ENCODE data around the gene CCDC14.
"Not testable (repeated sequence)": the region's sequence is repeated elsewhere in the genome, so short reads cannot be mapped to it uniquely, and the experiment has no call there.

The CCDC14 gene

GRCh38 chr3:123967260-123967659 is 6.2 kb upstream of the CCDC14 start:
- not testable (repeated sequence) for DNase-seq (ENCODE audit: low read depth in 4 of 4, low spot score in 1 of 4)

- DNase-seq (ENCODE audit: low read depth in 4 of 4, low spot score in 1 of 4): not testable (repeated sequence)
Observed at GRCh38 chr3:123966799-123967198, 5.8 kb upstream of the CCDC14 start.

GRCh38 chr3:123964793-123965192 is 3.8 kb upstream of the CCDC14 start:
- DNase-seq (ENCODE audit: low read depth in 4 of 4, low spot score in 1 of 4): not testable (repeated sequence)

GRCh38 chr3:123961508-123961856 is 453 bp upstream of the CCDC14 start:
- DNase-seq (ENCODE audit: low read depth in 4 of 4, low spot score in 1 of 4): no peak

GRCh38 chr3:123953735-123954134 is 7.3 kb downstream of the CCDC14 start:
- no peak for DNase-seq (ENCODE audit: low read depth in 4 of 4, low spot score in 1 of 4)

GRCh38 chr3:123952844-123953520 is 8.0 kb downstream of the CCDC14 start:
- DNase-seq (ENCODE audit: low read depth in 4 of 4, low spot score in 1 of 4): no peak

GRCh38 chr3:123951522-123952447 is 9.2 kb downstream of the CCDC14 start:
- DNase-seq (ENCODE audit: low read depth in 4 of 4, low spot score in 1 of 4): no peak

- DNase-seq (ENCODE audit: low read depth in 4 of 4, low spot score in 1 of 4): no peak
Observed at GRCh38 chr3:123949641-123950040, 11.4 kb downstream of the CCDC14 start.

GRCh38 chr3:123948449-123948848 is 12.6 kb downstream of the CCDC14 start:
- no peak for DNase-seq (ENCODE audit: low read depth in 4 of 4, low spot score in 1 of 4)

GRCh38 chr3:123947482-123947881 is 13.5 kb downstream of the CCDC14 start:
- DNase-seq (ENCODE audit: low read depth in 4 of 4, low spot score in 1 of 4): no peak

- no peak for DNase-seq (ENCODE audit: low read depth in 4 of 4, low spot score in 1 of 4)
Observed at GRCh38 chr3:123941542-123941941, 19.5 kb downstream of the CCDC14 start.

GRCh38 chr3:123941121-123941520 is 19.9 kb downstream of the CCDC14 start:
- no peak for DNase-seq (ENCODE audit: low read depth in 4 of 4, low spot score in 1 of 4)

- DNase-seq (ENCODE audit: low read depth in 4 of 4, low spot score in 1 of 4): no peak
Observed at GRCh38 chr3:123939706-123940105, 21.3 kb downstream of the CCDC14 start.

GRCh38 chr3:123936400-123936799 is 24.6 kb downstream of the CCDC14 start:
- no peak for DNase-seq (ENCODE audit: low read depth in 4 of 4, low spot score in 1 of 4)

GRCh38 chr3:123935830-123936229 is 25.2 kb downstream of the CCDC14 start:
- no peak for DNase-seq (ENCODE audit: low read depth in 4 of 4, low spot score in 1 of 4)

GRCh38 chr3:123934250-123934649 is 26.8 kb downstream of the CCDC14 start:
- DNase-seq (ENCODE audit: low read depth in 4 of 4, low spot score in 1 of 4): no peak

GRCh38 chr3:123930445-123930844 is 30.6 kb downstream of the CCDC14 start:
- DNase-seq (ENCODE audit: low read depth in 4 of 4, low spot score in 1 of 4): no peak

- no peak for DNase-seq (ENCODE audit: low read depth in 4 of 4, low spot score in 1 of 4)
Observed at GRCh38 chr3:123929325-123929724, 31.7 kb downstream of the CCDC14 start.

- no peak for DNase-seq (ENCODE audit: low read depth in 4 of 4, low spot score in 1 of 4)
Observed at GRCh38 chr3:123926396-123926795, 34.6 kb downstream of the CCDC14 start.

- no peak for DNase-seq (ENCODE audit: low read depth in 4 of 4, low spot score in 1 of 4)
Observed at GRCh38 chr3:123920868-123921267, 40.2 kb downstream of the CCDC14 start.

- no peak for DNase-seq (ENCODE audit: low read depth in 4 of 4, low spot score in 1 of 4)
Observed at GRCh38 chr3:123920383-123920782, 40.6 kb downstream of the CCDC14 start.

GRCh38 chr3:123919353-123919752 is 41.7 kb downstream of the CCDC14 start:
- no peak for DNase-seq (ENCODE audit: low read depth in 4 of 4, low spot score in 1 of 4)
